H1 (cell line): Measurements from ENCODE around the gene GALNT7. TPM values are rescaled to one million over a fixed set of nuclear protein-coding genes. Genes with fewer than 3 reads are reported as not detected.
A peak's percentile ranks its signal among the peaks of the same experiment; 100 is the strongest.

Source experiments
- CTCF ChIA-PET: fragments of 300-600 bp; sonication (Branson Sonifier 250); formaldehyde crosslinking; loops from one replicate; lab custom pipeline; 2021; ENCODE audit not compliant: partially characterized antibody; lab: Charles Lee
- POLR2A ChIA-PET: fragments of 300-600 bp; sonication (Branson Sonifier 250); formaldehyde crosslinking; loops from one replicate; lab custom pipeline; 2021; ENCODE audit warnings: inconsistent platforms; ENCODE audit not compliant: partially characterized antibody; lab: Charles Lee
- DNase-seq, 2 experiments: peaks; one replicate each; pipeline versions ENCODE4 v3.0.0 to v3.0.0-alpha.2; 2010 to 2022; ENCODE audit warnings: low spot score in 2 of 2, low read depth in 1 of 2, mixed read lengths in 1 of 2
- FAIRE-seq: peaks from 2 replicates; lab custom pipeline; 2011; peaks lifted over from hg19 to GRCh38; lab: Jason Lieb, UNC
- H2AFZ ChIP-seq: 2 replicates; pipeline ENCODE4 v1.8.1; 2012; ENCODE audit warnings: low read length, inconsistent platforms
- H2AK5ac ChIP-seq: 2 replicates; pipeline ENCODE4 v1.6.1; 2013; ENCODE audit warnings: low read depth, low read length
- H2BK120ac ChIP-seq: replicated peaks from 2 replicates; pipeline ENCODE3; 2013; ENCODE audit warnings: low read depth, low read length, inconsistent platforms
- H2BK12ac ChIP-seq: 2 replicates; pipeline ENCODE4 v1.6.1; 2013; ENCODE audit warnings: low read depth, low read length
- H2BK15ac ChIP-seq: 2 replicates; pipeline ENCODE4 v1.6.1; 2013; ENCODE audit warnings: low read length
- H2BK20ac ChIP-seq: 2 replicates; pipeline ENCODE4 v1.6.1; 2013; ENCODE audit warnings: low read length
- H2BK5ac ChIP-seq: 2 replicates; pipeline ENCODE4 v1.6.1; 2013; ENCODE audit warnings: low read depth, low read length
- H3K14ac ChIP-seq: 2 replicates; pipeline ENCODE4 v1.6.1; 2013; ENCODE audit warnings: inconsistent platforms; ENCODE audit not compliant: insufficient read length
- H3K18ac ChIP-seq: 2 replicates; pipeline ENCODE4 v1.6.1; 2013; ENCODE audit warnings: low read length; ENCODE audit errors: extremely low read depth
- H3K23ac ChIP-seq: 2 replicates; pipeline ENCODE4 v1.6.1; 2013; ENCODE audit warnings: inconsistent platforms; ENCODE audit not compliant: insufficient read length
- H3K23me2 ChIP-seq: 2 replicates; pipeline ENCODE4 v1.6.1; 2013; ENCODE audit warnings: low read depth, low read length
- H3K27ac ChIP-seq: 2 replicates; pipeline ENCODE4 v1.6.1; 2011; ENCODE audit warnings: low read depth, low read length, inconsistent platforms
- H3K27me3 ChIP-seq, 4 experiments: replicated peaks in 1 of 4; 1 replicate in 1 of 4; 2 replicates in 3 of 4; pipeline versions ENCODE4 v1.6.1 to v1.8.1; 2011 to 2013; ENCODE audit warnings: low read length in 3 of 4, mild to moderate bottlenecking in 3 of 4, inconsistent platforms in 2 of 4, mixed read lengths in 2 of 4, moderate library complexity in 1 of 4; ENCODE audit not compliant: control insufficient read depth in 3 of 4, insufficient read depth in 3 of 4; ENCODE audit errors: extremely low read depth in 1 of 4
- H3K36me3 ChIP-seq, 4 experiments: 2 replicates each; pipeline versions ENCODE4 v1.6.1 to v1.8.1; 2011 to 2013; ENCODE audit warnings: mild to moderate bottlenecking in 4 of 4, low read length in 3 of 4, moderate library complexity in 2 of 4, control low read depth in 1 of 4, inconsistent platforms in 1 of 4; ENCODE audit not compliant: insufficient read depth in 4 of 4, control insufficient read depth in 2 of 4
- H3K4ac ChIP-seq: replicated peaks from 2 replicates; pipeline ENCODE3; 2013; ENCODE audit warnings: low read length, low read depth, mixed read lengths, inconsistent platforms; ENCODE audit not compliant: insufficient read length
- H3K4me1 ChIP-seq, 4 experiments: replicated peaks in 1 of 4; 1 replicate in 1 of 4; 2 replicates in 3 of 4; pipeline versions ENCODE4 v1.6.1 to v1.8.1; 2011 to 2013; ENCODE audit warnings: low read length in 3 of 4, inconsistent platforms in 2 of 4, mixed read lengths in 1 of 4; ENCODE audit not compliant: insufficient read depth in 4 of 4, control insufficient read depth in 3 of 4
- H3K4me2 ChIP-seq, 2 experiments: 2 replicates each; pipeline versions ENCODE4 v1.6.1 to v1.8.1; 2011 to 2013; ENCODE audit warnings: low read depth in 2 of 2, low read length in 2 of 2, control low read depth in 1 of 2, inconsistent platforms in 1 of 2, mild to moderate bottlenecking in 1 of 2; ENCODE audit not compliant: insufficient read depth in 1 of 2
- H3K4me3 ChIP-seq, 4 experiments: fragments of 200-600, 300-600 bp in 1 of 4; sonication (generic), shearing (Covaris generic), sonication (Bioruptor Twin) in 1 of 4; 2 replicates each; pipeline versions ENCODE4 v1.5.1 to v1.8.1; 2011 to 2016; ENCODE audit warnings: low read length in 4 of 4, low read depth in 3 of 4, control low read depth in 2 of 4, inconsistent platforms in 2 of 4, mild to moderate bottlenecking in 2 of 4, mixed read lengths in 1 of 4, moderate library complexity in 1 of 4; ENCODE audit not compliant: insufficient read depth in 2 of 4; ENCODE audit errors: extremely low read depth in 1 of 4
- H3K56ac ChIP-seq: replicated peaks from 2 replicates; pipeline ENCODE3; 2013; ENCODE audit warnings: low read depth, mild to moderate bottlenecking, mixed read lengths, low read length, inconsistent platforms; ENCODE audit not compliant: insufficient read length
- H3K79me1 ChIP-seq: 2 replicates; pipeline ENCODE4 v1.6.1; 2013; ENCODE audit warnings: low read depth, low read length, control low read depth
- H3K79me2 ChIP-seq, 2 experiments: 2 replicates each; pipeline versions ENCODE4 v1.6.1 to v1.8.1; 2012 to 2013; ENCODE audit warnings: low read length in 2 of 2, mild to moderate bottlenecking in 2 of 2, inconsistent platforms in 1 of 2; ENCODE audit not compliant: insufficient read depth in 2 of 2, control insufficient read depth in 1 of 2
- H3K9ac ChIP-seq, 4 experiments: replicated peaks in 1 of 4; 1 replicate in 1 of 4; 2 replicates in 3 of 4; pipeline versions ENCODE4 v1.6.1 to v1.8.1; 2011 to 2013; ENCODE audit warnings: low read depth in 3 of 4, low read length in 3 of 4, control low read depth in 2 of 4, mild to moderate bottlenecking in 2 of 4, moderate library complexity in 2 of 4, inconsistent platforms in 1 of 4; ENCODE audit errors: extremely low read depth in 1 of 4
- H3K9me3 ChIP-seq, 2 experiments: 2 replicates each; pipeline versions ENCODE4 v1.6.1 to v1.8.1; 2012 to 2013; ENCODE audit warnings: mild to moderate bottlenecking in 2 of 2, moderate library complexity in 2 of 2, control low read depth in 1 of 2, inconsistent platforms in 1 of 2, low read depth in 1 of 2, low read length in 1 of 2, mixed read lengths in 1 of 2; ENCODE audit not compliant: insufficient read depth in 2 of 2
- H4K20me1 ChIP-seq, 2 experiments: replicated peaks in 1 of 2; 2 replicates each; pipeline versions ENCODE3 to v1.8.1; 2011 to 2013; ENCODE audit warnings: inconsistent platforms in 2 of 2, low read length in 2 of 2, mild to moderate bottlenecking in 1 of 2; ENCODE audit not compliant: insufficient read depth in 2 of 2, control insufficient read depth in 1 of 2
- H4K5ac ChIP-seq: 2 replicates; pipeline ENCODE4 v1.6.1; 2013; ENCODE audit warnings: low read length, low read depth, mixed read lengths, inconsistent platforms; ENCODE audit not compliant: insufficient read length
- H4K8ac ChIP-seq: 2 replicates; pipeline ENCODE4 v1.8.0; 2013; ENCODE audit warnings: mild to moderate bottlenecking, moderate library complexity, low read length, inconsistent platforms; ENCODE audit not compliant: insufficient read depth; ENCODE audit errors: extremely low read depth
- H4K91ac ChIP-seq: replicated peaks from 2 replicates; pipeline ENCODE3; 2013; ENCODE audit warnings: low read length, mixed read lengths, inconsistent platforms; ENCODE audit not compliant: insufficient read length
- CHD1 ChIP-seq: IDR thresholded peaks from 2 replicates; pipeline ENCODE4 v1.6.1; 2012; ENCODE audit warnings: low read depth, low read length, improper control_type of control experiment
- WGBS, 2 experiments: shearing (Covaris generic) in 1 of 2; methylation state at CpG; one replicate each; pipeline versions ENCODE4 v1.1.6 to v1.1.7; 2013 to 2015; ENCODE audit warnings: low lambda C conversion rate in 2 of 2, mixed read lengths in 2 of 2, inconsistent platforms in 1 of 2, low coverage in 1 of 2, missing lambda C conversion rate in 1 of 2; ENCODE audit not compliant: insufficient replicate concordance in 2 of 2, insufficient coverage in 1 of 2, insufficient read length in 1 of 2; ENCODE audit errors: extremely low coverage in 1 of 2, missing lambda C conversion rate in 1 of 2; 5-methylcytosine and 5-hydroxymethylcytosine counted together
- polyA plus RNA-seq, 7 experiments: library from polyadenylated mRNA; depleted of rRNA in 3 of 7; stranded (reverse) in 5 of 7; unstranded in 2 of 7; fragments of >200 nt in 5 of 7; fragments of 200-250 nt in 2 of 7; gene quantifications; 1 replicate in 5 of 7; 2 replicates in 1 of 7; 4 replicates in 1 of 7; pipeline versions ENCODE4 v1.2.1 to v1.2.3, GENCODE V29; 2011 to 2013; ENCODE audit warnings: missing spikeins in 2 of 7, mixed read lengths in 2 of 7
- total RNA-seq: library from RNA; stranded (reverse); fragmentation: NEBNext Ultra II Directional; extraction: Animal tissue kit (Norgen Biotek cat#: 25700); gene quantifications from 2 replicates; pipeline ENCODE4 v1.2.1, GENCODE V29; 2021

The GALNT7 gene
- total and polyA plus RNA-seq, 2 of the 8 experiments (the other 6 are each of a cell fraction or from before 2014, with no cell fraction given) = 22.4 to 85.5 TPM

- Histone ChIP-seq H4K8ac (no peak overlapping the region), H3K14ac (no peak overlapping the region), H3K4me3 (peak overlapping the region in 1 of 4 experiments; percentile 6; a peak in 1 of 8 replicates), H3K23me2 (peaks cover 3% of the 10 kb centered on the region; the same call in 1 of the 2 replicates), H3K4me1 (peaks cover 4 to 13% (median 7%) of the 10 kb centered on the region in 4 experiments; a peak in 6 of 7 replicates), H4K20me1 (peaks cover 3 to 5% of the 10 kb centered on the region in 2 experiments), H2BK120ac (no peak overlapping the region), H3K79me2 (peaks cover 3 to 24% of the 10 kb centered on the region in 2 experiments; a peak in 3 of 4 replicates), H3K9ac (no peak overlapping the region), H3K4ac (no peak overlapping the region), H3K79me1 (no peaks in the 10 kb centered on the region)
- ChIA-PET POLR2A (interaction anchor here (0.9 to 1.0 kb wide), 2 partner anchors 46 to 87 kb away, joined by 3 to 4 read pairs; no protein-coding TSS in a partner anchor), CTCF (interaction anchor here (1.1 to 2.8 kb wide), 5 partner anchors 9 to 153 kb away, joined by 3 to 16 read pairs (median 5); no protein-coding TSS in a partner anchor)
- no peak for TF ChIP-seq CHD1
- TF ChIP-seq, all 59 proteins: peak for 0
- peaks cover 0 to 6% (median 3%) of the 10 kb centered on the region in 4 experiments; a peak in 2 of 8 replicates for H3K36me3 ChIP-seq
- H3K23ac ChIP-seq = no peak overlapping the region
- H3K4me2 ChIP-seq = no peak overlapping the region
- no peak overlapping the region for H3K18ac ChIP-seq
- H3K9me3 ChIP-seq = no peaks in the 10 kb centered on the region
- no peak overlapping the region for H4K91ac ChIP-seq
- H2BK5ac ChIP-seq = no peak overlapping the region
- no peak overlapping the region for H2BK12ac ChIP-seq
- H2AK5ac ChIP-seq = no peak overlapping the region
- H2BK15ac ChIP-seq = no peak overlapping the region
- no peak overlapping the region for H3K27ac ChIP-seq
- H3K27me3 ChIP-seq = no peaks in the 10 kb centered on the region
- no peak for FAIRE-seq
- no peak overlapping the region for H3K56ac ChIP-seq
- WGBS, 2 experiments = 96% methylated on average over 4 of the region's 4 CpGs; no CpG with 5 or more reads in 1 of the 2 experiments
- H4K5ac ChIP-seq = no peak overlapping the region
- DNase-seq = no peak
- H2BK20ac ChIP-seq = no peak overlapping the region
- H2AFZ ChIP-seq = no peak overlapping the region
Observed at GRCh38 chr4:173166491-173166890, 2.1 kb upstream of the GALNT7 start.
